Measurements from ENCODE around the gene NUCB1.
"Not testable (repeated sequence)": the region's sequence is repeated elsewhere in the genome, so short reads cannot be mapped to it uniquely, and the experiment has no call there.

Gene NUCB1

GRCh38 chr19:48874303-48875135 is 25.6 kb upstream of the NUCB1 start:
- DNase-seq: no peak

- DNase-seq: not testable (repeated sequence)
These were observed 23.8 kb upstream of the NUCB1 start for GRCh38 chr19:48876043-48876981.

DNA sequence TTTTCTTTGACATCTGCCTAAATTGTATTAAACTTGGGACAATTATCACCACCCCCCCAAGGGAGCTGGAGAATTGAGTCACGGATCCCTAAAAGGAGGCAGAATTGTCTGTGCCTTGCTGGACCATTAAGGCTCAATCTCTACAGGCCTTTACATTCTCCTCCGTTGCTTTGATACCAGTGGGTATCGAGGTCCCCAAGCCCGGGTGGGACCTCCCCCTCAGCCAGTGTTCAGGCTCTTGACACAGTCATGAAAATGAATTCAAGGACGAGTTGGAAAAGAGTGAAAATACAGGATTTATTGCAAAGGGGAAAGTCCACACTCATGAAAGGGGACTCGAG is 22.3 kb upstream of the NUCB1 start:
- DNase-seq: no peak

GRCh38 chr19:48878196-48879024 is 21.7 kb upstream of the NUCB1 start:
- no peak for DNase-seq

- no peak for DNase-seq
These were observed 21.0 kb upstream of the NUCB1 start for GRCh38 chr19:48879025-48879637.

DNA sequence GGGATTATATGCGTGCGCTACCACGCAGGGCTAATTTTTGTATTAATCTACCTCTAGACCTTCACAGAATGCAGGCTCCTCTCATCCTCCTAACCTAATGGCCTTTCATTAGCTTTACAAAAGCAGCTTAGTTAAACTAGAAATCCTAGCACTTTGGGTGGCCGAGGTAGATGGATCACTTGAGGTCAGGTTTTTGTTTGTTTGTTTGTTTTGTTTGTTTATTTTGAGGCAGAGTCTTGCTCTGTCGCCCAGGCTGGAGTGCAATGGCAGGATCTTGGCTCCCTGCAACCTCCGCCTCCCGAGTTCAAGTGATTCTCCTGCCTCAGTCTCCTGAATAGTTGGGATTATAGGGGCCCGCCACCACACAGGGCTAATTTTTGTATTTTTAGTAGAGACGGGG is 20.4 kb upstream of the NUCB1 start:
- DNase-seq: not testable (repeated sequence)

GRCh38 chr19:48881741-48882657 is 18.1 kb upstream of the NUCB1 start:
- no peak for DNase-seq

GRCh38 chr19:48883726-48884125 is 16.4 kb upstream of the NUCB1 start:
- no peak for DNase-seq

DNA sequence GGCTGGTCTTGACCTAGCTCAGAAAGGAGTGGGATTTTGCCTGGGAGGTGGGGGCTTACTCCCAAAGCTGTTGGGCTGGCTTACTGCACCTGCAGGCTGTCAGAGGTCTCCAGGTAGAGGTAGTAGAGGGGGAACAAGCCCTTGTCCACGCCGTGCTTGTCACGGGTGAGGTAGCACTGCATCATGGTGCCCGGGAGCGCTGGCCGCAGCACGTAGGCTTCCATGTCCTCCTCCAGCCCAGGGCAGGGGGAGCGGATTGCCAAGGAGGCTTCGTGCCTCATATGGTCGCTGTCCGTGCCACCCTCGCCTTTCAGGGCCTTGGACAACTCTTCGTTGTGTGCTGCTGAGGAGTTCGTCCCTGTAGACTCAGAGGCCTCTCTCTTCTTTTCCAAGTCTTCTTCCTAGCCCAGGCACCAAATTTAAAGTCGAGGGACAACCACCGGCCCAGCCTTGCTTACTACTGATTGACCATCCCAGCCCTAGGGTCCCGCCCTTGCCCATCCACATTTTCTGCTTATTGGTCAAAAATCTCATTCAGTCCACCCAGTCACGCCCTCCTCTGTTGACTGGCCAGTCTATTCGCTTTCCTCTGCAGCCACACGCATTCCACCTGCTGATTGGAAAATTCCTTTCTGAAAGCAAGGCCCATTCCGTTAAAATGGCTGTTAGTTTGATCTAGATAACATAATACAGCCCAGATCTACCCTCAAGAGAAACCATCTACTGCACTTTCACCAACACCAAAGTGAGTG is 12.1 kb upstream of the NUCB1 start:
- DNase-seq: no peak

DNA sequence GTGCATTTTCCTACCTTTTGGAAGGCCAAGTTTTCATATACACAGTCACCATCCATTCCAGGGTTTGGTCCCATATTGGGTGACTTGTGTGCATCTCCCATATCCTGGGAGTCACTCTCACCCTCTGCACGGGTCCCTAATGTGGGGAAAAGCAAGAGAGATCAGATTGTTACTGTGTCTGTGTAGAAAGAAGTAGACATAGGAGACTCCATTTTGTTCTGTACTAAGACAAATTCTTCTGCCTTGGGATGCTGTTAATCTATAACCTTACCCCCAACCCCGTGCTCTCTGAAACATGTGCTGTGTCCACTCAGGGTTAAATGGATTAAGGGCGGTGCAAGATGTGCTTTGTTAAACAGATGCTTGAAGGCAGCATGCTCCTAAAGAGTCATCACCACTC is 10.6 kb upstream of the NUCB1 start:
- DNase-seq: not testable (repeated sequence)

DNA sequence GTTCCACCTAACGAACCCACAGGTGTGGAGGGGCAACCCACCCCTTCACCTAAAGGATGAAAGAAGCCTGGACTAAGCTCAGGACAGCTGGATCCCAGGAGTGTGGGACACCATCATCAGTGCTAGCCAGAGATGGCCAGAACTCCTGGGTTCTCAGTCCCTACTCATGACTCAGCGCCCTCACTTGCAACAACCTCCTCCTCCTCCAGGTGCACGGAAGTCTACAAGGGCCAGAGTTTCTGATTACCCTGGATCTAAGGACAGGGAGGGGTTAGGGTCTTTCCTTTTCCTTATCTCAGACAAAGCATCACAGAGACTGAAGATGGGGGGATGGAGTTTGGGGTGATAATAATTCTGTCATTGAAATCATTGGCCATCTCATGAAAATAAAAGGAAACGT is 9.6 kb upstream of the NUCB1 start:
- DNase-seq: no peak

- no peak for DNase-seq
These were observed 4.9 kb upstream of the NUCB1 start for GRCh38 chr19:48895226-48895625.

DNA sequence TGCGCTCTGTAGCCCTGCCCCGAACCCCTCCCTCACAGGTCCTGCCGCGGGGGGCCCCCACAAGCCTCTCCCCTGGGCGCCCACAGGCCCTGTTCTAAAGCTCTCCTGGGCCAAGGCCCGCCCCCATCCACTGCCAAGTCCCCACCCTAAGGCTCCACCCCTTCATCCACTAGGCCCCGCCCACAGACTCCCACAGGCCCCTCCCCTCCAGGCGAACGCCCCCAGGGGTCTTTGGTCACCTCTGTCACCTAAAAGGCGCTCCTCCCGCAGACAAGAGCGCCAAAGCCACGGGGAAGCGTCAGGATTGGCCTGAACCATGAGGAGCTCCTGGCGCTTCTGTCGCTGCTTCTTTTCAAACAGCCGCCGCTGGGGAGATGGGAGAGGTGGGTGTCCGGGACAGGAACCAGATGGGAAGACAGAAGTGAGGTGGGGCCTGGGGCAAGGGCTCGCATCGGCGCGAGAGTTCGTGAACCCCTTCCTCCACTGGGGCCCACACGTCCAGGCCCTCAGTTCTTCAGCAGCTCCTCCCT is 3.9 kb upstream of the NUCB1 start:
- DNase-seq: no peak

GRCh38 chr19:48897181-48897580 is 2.9 kb upstream of the NUCB1 start:
- no peak for DNase-seq

GRCh38 chr19:48899386-48899749 is 744 bp upstream of the NUCB1 start:
- not testable (repeated sequence) for DNase-seq

DNA sequence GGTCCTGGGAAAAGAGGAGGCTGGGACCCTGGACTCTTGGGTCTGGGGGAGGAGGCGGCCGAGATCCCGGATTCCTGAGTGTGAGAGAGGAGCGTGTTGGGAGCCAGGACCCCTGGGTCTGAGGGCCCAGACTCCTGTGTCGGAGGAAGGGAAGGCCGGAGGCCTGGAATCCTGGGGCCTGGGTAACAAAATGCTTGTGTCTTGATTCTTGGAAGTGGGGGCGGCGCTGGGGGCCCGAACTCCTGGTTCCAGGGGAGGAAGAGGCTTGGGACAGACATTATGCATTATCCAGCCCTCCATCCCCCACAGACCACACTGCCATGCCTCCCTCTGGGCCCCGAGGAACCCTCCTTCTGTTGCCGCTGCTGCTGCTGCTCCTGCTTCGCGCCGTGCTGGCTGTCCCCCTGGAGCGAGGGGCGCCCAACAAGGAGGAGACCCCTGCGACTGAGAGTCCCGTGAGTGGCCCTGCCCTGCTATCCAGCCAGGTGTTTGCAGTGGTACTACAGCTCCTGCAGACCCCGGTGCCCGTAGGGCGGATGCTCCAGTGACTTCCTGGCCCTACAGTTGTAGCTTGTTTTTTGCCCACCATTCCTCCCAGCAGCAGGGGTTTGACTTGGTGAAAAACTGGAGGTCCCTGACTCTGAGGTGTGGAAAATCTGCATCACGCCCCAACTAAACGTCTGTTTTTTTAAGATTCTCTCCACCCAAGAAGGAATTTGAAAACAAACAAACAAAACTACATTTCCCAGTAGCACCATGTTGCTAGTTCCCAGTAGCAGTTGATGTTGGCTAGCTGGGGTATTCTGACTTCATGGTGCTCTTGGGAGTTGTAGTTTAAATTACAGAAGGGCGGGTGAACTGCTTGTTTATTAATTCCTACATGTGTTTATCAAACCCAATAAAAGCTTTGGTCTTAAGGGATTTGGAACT is 630 bp downstream of the NUCB1 start:
- DNase-seq: no peak

- DNase-seq: not testable (repeated sequence)
These were observed 2.2 kb downstream of the NUCB1 start for GRCh38 chr19:48902291-48902690.

GRCh38 chr19:48903788-48904187 is 3.7 kb downstream of the NUCB1 start:
- DNase-seq: not testable (repeated sequence)

DNA sequence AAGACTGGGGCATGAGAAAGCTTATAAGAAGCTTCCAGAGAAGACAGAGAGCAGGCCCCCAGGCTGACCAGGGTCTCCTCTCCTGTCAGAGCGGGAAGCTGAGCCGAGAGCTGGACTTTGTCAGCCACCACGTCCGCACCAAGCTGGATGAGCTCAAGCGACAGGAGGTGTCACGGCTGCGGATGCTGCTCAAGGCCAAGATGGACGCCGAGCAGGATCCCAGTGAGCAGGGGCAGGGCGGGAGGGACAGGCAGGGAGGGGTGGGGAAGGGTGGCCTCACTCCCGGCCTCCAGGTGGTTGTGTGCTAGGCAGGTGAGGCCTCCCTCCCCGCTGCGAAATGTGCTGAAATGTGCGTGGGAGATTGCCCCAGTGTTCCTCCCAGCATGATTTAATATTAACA is 5.6 kb downstream of the NUCB1 start:
- DNase-seq: no peak
